ENCODE results near the gene DSG3. TPM values are rescaled to one million over a fixed set of nuclear protein-coding genes. Genes with fewer than 3 reads are reported as not detected.
"Not testable (repeated sequence)": the region's sequence is repeated elsewhere in the genome, so short reads cannot be mapped to it uniquely, and the experiment has no call there.

DSG3 gene
- total RNA-seq, 1 donor from 2014 or later, result 0.12 TPM

DNA sequence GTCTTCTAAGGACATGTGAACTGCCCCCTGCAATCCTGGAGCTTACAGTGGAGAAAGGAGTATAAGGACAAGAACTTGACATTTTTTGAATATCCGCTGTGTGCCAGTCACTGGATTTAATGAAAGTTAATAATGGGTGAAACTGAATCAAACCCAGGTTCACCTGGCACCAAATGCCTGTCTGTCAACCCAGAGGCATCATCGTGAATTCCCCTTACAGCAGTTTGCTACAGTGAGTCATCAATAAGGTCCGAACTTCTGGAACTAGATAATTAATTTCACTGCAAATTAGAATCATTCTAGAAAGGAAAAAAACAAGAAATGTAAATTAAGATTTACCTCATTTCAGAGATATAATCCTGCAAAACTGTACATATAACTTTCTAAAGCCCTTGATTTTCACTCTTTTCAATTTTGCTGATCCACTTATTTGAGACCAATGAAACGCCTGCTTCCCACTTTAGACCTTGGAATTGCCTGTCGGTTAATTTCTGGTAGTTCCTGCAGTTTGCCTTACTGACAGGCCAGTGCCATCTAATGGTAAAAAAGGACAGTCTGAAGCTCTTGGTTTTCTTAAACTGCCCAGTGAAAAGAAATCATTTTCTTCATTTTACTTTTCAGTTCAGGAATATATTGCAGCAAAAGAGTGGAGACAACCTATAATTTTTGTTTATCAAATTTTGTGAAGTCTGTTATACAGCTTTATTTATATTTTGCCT is 58.6 kb downstream of the DSG3 start:
- ATAC-seq, result no peak
- TF ChIP-seq, protein P1, sequence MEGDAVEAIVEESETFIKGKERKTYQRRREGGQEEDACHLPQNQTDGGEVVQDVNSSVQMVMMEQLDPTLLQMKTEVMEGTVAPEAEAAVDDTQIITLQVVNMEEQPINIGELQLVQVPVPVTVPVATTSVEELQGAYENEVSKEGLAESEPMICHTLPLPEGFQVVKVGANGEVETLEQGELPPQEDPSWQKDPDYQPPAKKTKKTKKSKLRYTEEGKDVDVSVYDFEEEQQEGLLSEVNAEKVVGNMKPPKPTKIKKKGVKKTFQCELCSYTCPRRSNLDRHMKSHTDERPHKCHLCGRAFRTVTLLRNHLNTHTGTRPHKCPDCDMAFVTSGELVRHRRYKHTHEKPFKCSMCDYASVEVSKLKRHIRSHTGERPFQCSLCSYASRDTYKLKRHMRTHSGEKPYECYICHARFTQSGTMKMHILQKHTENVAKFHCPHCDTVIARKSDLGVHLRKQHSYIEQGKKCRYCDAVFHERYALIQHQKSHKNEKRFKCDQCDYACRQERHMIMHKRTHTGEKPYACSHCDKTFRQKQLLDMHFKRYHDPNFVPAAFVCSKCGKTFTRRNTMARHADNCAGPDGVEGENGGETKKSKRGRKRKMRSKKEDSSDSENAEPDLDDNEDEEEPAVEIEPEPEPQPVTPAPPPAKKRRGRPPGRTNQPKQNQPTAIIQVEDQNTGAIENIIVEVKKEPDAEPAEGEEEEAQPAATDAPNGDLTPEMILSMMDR (IDR thresholded peaks at IDR 0.05), result no peak
- intact Hi-C loops (cut with DNase I), result no loop called here
- Histone ChIP-seq H3K4me3 (no peak overlapping the region), H3K9me3 (no peaks in the 10 kb centered on the region), H3K36me3 (no peaks in the 10 kb centered on the region), H3K27me3 (peaks cover 7% of the 10 kb centered on the region), H3K4me1 (no peaks in the 10 kb centered on the region), H3K27ac (no peak overlapping the region)
- DNase-seq, result no peak

DNA sequence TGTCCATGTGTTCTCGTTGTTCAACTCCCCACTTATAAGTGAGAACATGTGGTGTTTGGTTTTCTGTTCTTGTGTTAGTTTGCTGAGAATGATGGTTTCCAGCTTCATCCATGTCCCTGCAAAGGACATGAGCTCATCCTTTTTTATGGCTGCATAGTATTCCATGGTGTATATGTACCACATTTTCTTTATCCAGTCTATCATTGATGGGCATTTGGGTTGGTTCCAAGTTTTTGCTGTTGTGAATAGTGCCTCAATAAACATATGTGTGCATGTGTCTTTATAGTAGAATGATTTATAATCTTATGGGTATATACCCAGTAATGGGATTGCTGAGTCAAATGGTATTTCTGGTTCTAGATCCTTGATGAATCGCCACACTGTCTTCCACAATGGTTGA is 59.6 kb downstream of the DSG3 start:
- H3K36me3 ChIP-seq; H3K4me1 ChIP-seq; intact Hi-C loops (cut with DNase I); DNase-seq; H3K27ac ChIP-seq; ATAC-seq; H3K9me3 ChIP-seq; H3K4me3 ChIP-seq; H3K27me3 ChIP-seq: not testable (repeated sequence)

DNA sequence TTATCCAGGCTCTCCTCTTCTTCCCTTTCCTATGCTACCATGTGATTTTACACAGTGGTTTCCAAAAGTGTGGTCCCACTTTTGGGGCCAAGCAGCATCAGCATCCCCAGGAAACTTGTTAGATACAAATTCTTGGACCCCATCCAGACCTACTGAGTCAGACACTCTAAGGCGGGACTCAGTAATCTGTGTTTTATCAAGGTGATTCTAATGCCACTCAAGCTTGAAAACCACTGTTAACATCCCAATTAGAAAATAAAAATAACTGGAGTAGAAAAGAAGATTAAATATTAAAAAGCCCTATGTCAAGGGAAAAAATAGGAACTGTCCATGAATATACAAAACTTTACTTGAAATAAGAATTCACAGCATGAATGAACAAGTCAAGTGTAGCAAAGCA is 61.2 kb downstream of the DSG3 start:
- no peaks in the 10 kb centered on the region for H3K36me3 ChIP-seq
- no peak overlapping the region for H3K4me3 ChIP-seq
- no peak for ATAC-seq
- H3K4me1 ChIP-seq, result no peaks in the 10 kb centered on the region
- TF ChIP-seq, protein P1 (IDR thresholded peaks at IDR 0.05), result no peak
- DNase-seq, result no peak
- H3K27me3 ChIP-seq, result peaks cover 7% of the 10 kb centered on the region
- intact Hi-C loops (cut with DNase I), result no loop called here
- H3K9me3 ChIP-seq, result no peaks in the 10 kb centered on the region
- H3K27ac ChIP-seq, result no peak overlapping the region

DNA sequence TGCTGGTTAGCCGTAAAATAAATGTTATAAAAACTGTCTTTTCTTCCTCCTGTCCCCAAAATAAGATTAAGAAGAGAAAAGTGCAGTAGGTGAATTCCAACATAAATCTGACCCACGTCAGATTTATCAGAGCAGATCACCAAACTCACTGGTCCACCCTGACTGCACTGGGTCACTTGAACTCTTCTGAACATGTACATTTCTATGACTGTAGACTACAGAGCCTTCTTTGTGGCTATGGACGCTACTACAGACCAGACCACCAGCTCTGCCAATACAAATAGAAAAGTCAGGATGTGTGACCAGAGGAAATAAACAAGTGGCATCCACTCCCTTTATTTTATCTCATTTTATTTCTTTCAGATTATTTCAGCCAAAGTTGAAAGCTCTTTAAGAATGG is 62.0 kb downstream of the DSG3 start:
- TF ChIP-seq, protein P1 (IDR thresholded peaks at IDR 0.05), result no peak
- ATAC-seq (no peak), DNase-seq (no peak)
- Histone ChIP-seq H3K36me3 (no peaks in the 10 kb centered on the region), H3K9me3 (no peaks in the 10 kb centered on the region), H3K27me3 (peaks cover 7% of the 10 kb centered on the region), H3K4me1 (no peaks in the 10 kb centered on the region), H3K4me3 (no peak overlapping the region), H3K27ac (no peak overlapping the region)
- intact Hi-C loops (cut with DNase I), result no loop called here

DNA sequence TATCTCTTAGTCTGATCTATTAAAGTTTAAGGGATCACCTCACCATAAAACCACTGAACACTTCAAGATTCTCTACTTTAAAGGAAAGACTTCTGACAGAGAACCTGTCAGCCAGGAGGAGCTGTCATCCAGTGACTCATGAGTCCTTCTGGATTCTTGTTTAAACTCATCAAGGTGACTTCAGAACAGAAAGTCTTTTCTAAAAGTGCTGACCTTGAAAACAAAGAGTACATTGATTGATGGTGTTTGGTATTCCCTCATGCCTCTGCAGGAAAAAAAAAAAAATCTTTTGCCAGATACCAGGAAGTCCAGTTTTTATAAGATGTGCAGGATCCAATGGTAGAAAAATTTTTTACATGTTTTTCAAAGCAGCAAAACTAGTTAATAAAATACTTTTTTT is 62.8 kb downstream of the DSG3 start:
- Histone ChIP-seq H3K27me3 (peaks cover 7% of the 10 kb centered on the region), H3K36me3 (no peaks in the 10 kb centered on the region), H3K9me3 (no peaks in the 10 kb centered on the region), H3K4me1 (no peaks in the 10 kb centered on the region), H3K27ac (no peak overlapping the region), H3K4me3 (no peak overlapping the region)
- DNase-seq (no peak), ATAC-seq (no peak)
- intact Hi-C loops (cut with DNase I), result no loop called here
- TF ChIP-seq, protein P1 (IDR thresholded peaks at IDR 0.05), result no peak

DNA sequence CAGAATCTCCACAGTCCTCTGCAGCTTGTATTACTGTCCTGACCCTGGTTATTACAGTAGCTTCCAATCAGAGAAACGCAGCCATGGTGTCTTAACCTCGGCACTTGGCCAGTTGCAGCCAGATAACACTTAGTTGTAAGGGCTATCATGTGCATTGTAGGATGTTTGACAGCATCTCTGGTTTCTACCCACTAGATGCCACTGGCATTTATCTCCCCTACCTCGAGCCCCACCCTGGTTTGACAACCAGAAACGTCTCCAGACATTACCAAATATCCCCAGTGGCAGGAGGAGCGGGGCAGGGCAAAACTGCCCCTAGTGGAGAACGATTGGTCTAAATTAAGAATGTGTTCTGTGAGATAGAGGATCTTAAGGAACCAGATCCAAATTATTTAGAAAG is 63.6 kb downstream of the DSG3 start:
- ATAC-seq (no peak), DNase-seq (no peak)
- H3K4me1 ChIP-seq, result no peaks in the 10 kb centered on the region
- no peaks in the 10 kb centered on the region for H3K9me3 ChIP-seq
- peaks cover 7% of the 10 kb centered on the region for H3K27me3 ChIP-seq
- H3K27ac ChIP-seq, result no peak overlapping the region
- TF ChIP-seq, protein P1 (IDR thresholded peaks at IDR 0.05), result no peak
- intact Hi-C loops (cut with DNase I), result no loop called here
- no peaks in the 10 kb centered on the region for H3K36me3 ChIP-seq
- no peak overlapping the region for H3K4me3 ChIP-seq
